Measurements from ENCODE around the gene LTBP1. TPM values are rescaled to one million over a fixed set of nuclear protein-coding genes. Genes with fewer than 3 reads are reported as not detected.

The LTBP1 gene
- total RNA-seq, 1 experiment from 2014 or later = 2.2 TPM

GRCh38 chr2:33212151-33212550 lies 265.4 kb downstream of the LTBP1 start:
- no peaks in the 10 kb centered on the region for H3K9me3 ChIP-seq (ENCODE audit: low read depth, low read length, poor library complexity, severe bottlenecking)
- TF ChIP-seq CTCF (conservative IDR thresholded peaks at IDR 0.05; ENCODE audit: low read depth, low read length) = no peak
- no peak for TF ChIP-seq EZH2 (IDR thresholded peaks at IDR 0.05; ENCODE audit: borderline replicate concordance, low read depth, low read length, poor library complexity, severe bottlenecking)
- no TSS peak for BruUV-seq (replicated peaks)
- H3K4me3 ChIP-seq (ENCODE audit: low read depth, low read length, poor library complexity, severe bottlenecking) = no peak overlapping the region
- no peak for DNase-seq (ENCODE audit: low spot score)
- no peaks in the 10 kb centered on the region for H3K27me3 ChIP-seq (replicated peaks; ENCODE audit: insufficient read depth, low read depth, low read length, poor library complexity)
- POLR2A ChIA-PET (ENCODE audit: low non-redundant PET) = no interaction called here
- intact Hi-C loops (cut with micrococcal nuclease; ENCODE audit: unreplicated experiment) = no loop called here
- no peak overlapping the region for H3K27ac ChIP-seq (ENCODE audit: low read depth, low read length, poor library complexity, severe bottlenecking)
- H3K36me3 ChIP-seq (ENCODE audit: insufficient read depth, low read length, poor library complexity, severe bottlenecking) = no peaks in the 10 kb centered on the region
- CTCF ChIA-PET = no interaction called here
- no peaks in the 10 kb centered on the region for H3K4me1 ChIP-seq (ENCODE audit: insufficient read depth, low read length, poor library complexity, severe bottlenecking)

- TF ChIP-seq EZH2 (IDR thresholded peaks at IDR 0.05; ENCODE audit: borderline replicate concordance, low read depth, low read length, poor library complexity, severe bottlenecking) = no peak
- TF ChIP-seq CTCF (conservative IDR thresholded peaks at IDR 0.05; ENCODE audit: low read depth, low read length) = no peak
- H3K36me3 ChIP-seq (ENCODE audit: insufficient read depth, low read length, poor library complexity, severe bottlenecking) = no peaks in the 10 kb centered on the region
- no peak overlapping the region for H3K27ac ChIP-seq (ENCODE audit: low read depth, low read length, poor library complexity, severe bottlenecking)
- no peaks in the 10 kb centered on the region for H3K9me3 ChIP-seq (ENCODE audit: low read depth, low read length, poor library complexity, severe bottlenecking)
- no peaks in the 10 kb centered on the region for H3K4me1 ChIP-seq (ENCODE audit: insufficient read depth, low read length, poor library complexity, severe bottlenecking)
- POLR2A ChIA-PET (ENCODE audit: low non-redundant PET) = no interaction called here
- no peak overlapping the region for H3K4me3 ChIP-seq (ENCODE audit: low read depth, low read length, poor library complexity, severe bottlenecking)
- intact Hi-C loops (cut with micrococcal nuclease; ENCODE audit: unreplicated experiment) = no loop called here
- CTCF ChIA-PET = no interaction called here
- DNase-seq (ENCODE audit: low spot score) = no peak
- BruUV-seq (replicated peaks) = no TSS peak
- no peaks in the 10 kb centered on the region for H3K27me3 ChIP-seq (replicated peaks; ENCODE audit: insufficient read depth, low read depth, low read length, poor library complexity)
These were observed 266.5 kb downstream of the LTBP1 start for GRCh38 chr2:33213244-33213643.

GRCh38 chr2:33213648-33214047 lies 266.9 kb downstream of the LTBP1 start:
- no peak overlapping the region for H3K27ac ChIP-seq (ENCODE audit: low read depth, low read length, poor library complexity, severe bottlenecking)
- no peaks in the 10 kb centered on the region for H3K27me3 ChIP-seq (replicated peaks; ENCODE audit: insufficient read depth, low read depth, low read length, poor library complexity)
- ChIA-PET CTCF (no interaction called here), POLR2A (ENCODE audit: low non-redundant PET) (no interaction called here)
- H3K36me3 ChIP-seq (ENCODE audit: insufficient read depth, low read length, poor library complexity, severe bottlenecking) = no peaks in the 10 kb centered on the region
- TF ChIP-seq CTCF (conservative IDR thresholded peaks at IDR 0.05; ENCODE audit: low read depth, low read length) = no peak
- no peak for TF ChIP-seq EZH2 (IDR thresholded peaks at IDR 0.05; ENCODE audit: borderline replicate concordance, low read depth, low read length, poor library complexity, severe bottlenecking)
- no peaks in the 10 kb centered on the region for H3K4me1 ChIP-seq (ENCODE audit: insufficient read depth, low read length, poor library complexity, severe bottlenecking)
- H3K4me3 ChIP-seq (ENCODE audit: low read depth, low read length, poor library complexity, severe bottlenecking) = no peak overlapping the region
- no TSS peak for BruUV-seq (replicated peaks)
- DNase-seq (ENCODE audit: low spot score) = no peak
- no peaks in the 10 kb centered on the region for H3K9me3 ChIP-seq (ENCODE audit: low read depth, low read length, poor library complexity, severe bottlenecking)
- intact Hi-C loops (cut with micrococcal nuclease; ENCODE audit: unreplicated experiment) = no loop called here
